Keratinocyte (primary cell): ENCODE data around the gene TLL1.

Experiments
- CTCF ChIP-seq, 3 experiments: IDR thresholded peaks in 1 of 3; conservative IDR thresholded peaks in 1 of 3; optimal IDR thresholded peaks in 1 of 3; 2 replicates in 2 of 3; 3 replicates in 1 of 3; pipeline versions ENCODE3 to v1.5.1; 2011; ENCODE audit warnings: low read length in 3 of 3, mild to moderate bottlenecking in 3 of 3, moderate library complexity in 2 of 3, control low read depth in 1 of 3, inconsistent platforms in 1 of 3; ENCODE audit not compliant: insufficient read depth in 2 of 3; ENCODE audit errors: extremely low read depth in 1 of 3
- EZH2 ChIP-seq: IDR thresholded peaks from one replicate; pipeline ENCODE4 v1.6.1; 2012; ENCODE audit warnings: inconsistent platforms, mild to moderate bottlenecking, low read length, moderate library complexity

DNA sequence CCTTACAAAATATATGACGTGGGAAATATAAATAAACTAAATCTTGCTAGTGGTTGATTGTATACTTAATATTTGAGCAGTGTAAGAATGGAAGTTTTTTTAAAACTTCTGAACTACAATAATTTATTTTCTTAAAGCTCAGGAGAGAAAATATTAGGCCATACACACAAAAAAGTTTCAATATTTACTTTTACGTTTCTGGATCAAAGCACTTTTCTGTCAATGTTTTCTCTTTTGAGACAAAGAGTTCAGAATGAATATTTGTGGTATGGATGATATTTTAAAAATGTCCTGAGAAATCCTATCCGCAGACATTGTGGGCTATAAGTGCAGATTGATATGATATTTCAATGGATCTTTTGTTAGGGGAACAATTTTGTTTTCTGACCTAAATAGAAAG is 109.9 kb downstream of the TLL1 start:
- TF ChIP-seq CTCF (optimal IDR thresholded peaks at IDR 0.05 in 1 of 3, IDR thresholded peaks at IDR 0.05 in 1 of 3, conservative IDR thresholded peaks at IDR 0.05 in 1 of 3; ENCODE audit: extremely low read depth in 1 of 3, insufficient read depth in 2 of 3, low read length in 3 of 3) (no peak), EZH2 (no peak)
